IMR-90 (cell line): ENCODE results near the gene UAP1. TPM values are rescaled to one million over a fixed set of nuclear protein-coding genes. Genes with fewer than 3 reads are reported as not detected.
A peak's percentile ranks its signal among the peaks of the same experiment; 100 is the strongest.

ENCODE experiments used
- ATAC-seq: fragments of 200-7000 bp; cut with Tn5 transposase; 2 replicates; pipeline ENCODE4 v1.9.1; 2020; ENCODE audit warnings: low read depth, mild to moderate bottlenecking, moderate library complexity
- BruUV-seq: library from RNA; stranded (reverse); fragments of 400-500 nt; replicated peaks from 2 replicates; lab custom pipeline; 2021; lab: Mats Ljungman, UMichigan
- CTCF ChIA-PET: fragments of 300-600 bp; formaldehyde crosslinking; extraction: SDS; loops from one replicate; lab custom pipeline; 2021; ENCODE audit warnings: antibody characterized with exemption; lab: Yijun Ruan, JAX
- POLR2A ChIA-PET: fragments of 300-600 bp; sonication (Branson Sonifier 250); formaldehyde crosslinking; loops from one replicate; lab custom pipeline; 2022; ENCODE audit warnings: antibody characterized with exemption; ENCODE audit not compliant: unreplicated experiment; lab: Charles Lee
- DNase-seq: peaks from one replicate; pipeline ENCODE4 v3.0.0; 2013
- H2AFZ ChIP-seq: replicated peaks from 2 replicates; pipeline ENCODE3; 2013; ENCODE audit warnings: low read length, mild to moderate bottlenecking; ENCODE audit not compliant: poor library complexity
- H2AK5ac ChIP-seq: 2 replicates; pipeline ENCODE4 v1.6.1; 2013; ENCODE audit warnings: low read depth, low read length, inconsistent platforms
- H2AK9ac ChIP-seq: replicated peaks from 2 replicates; pipeline ENCODE3; 2013; ENCODE audit warnings: mild to moderate bottlenecking, low read depth, low read length, moderate library complexity; ENCODE audit not compliant: poor library complexity
- H2BK120ac ChIP-seq: 2 replicates; pipeline ENCODE4 v1.6.1; 2013; ENCODE audit warnings: low read depth, low read length, inconsistent platforms
- H2BK15ac ChIP-seq: 3 replicates; pipeline ENCODE4 v1.6.1; 2013; ENCODE audit warnings: low read depth, low read length, inconsistent platforms
- H2BK20ac ChIP-seq: 2 replicates; pipeline ENCODE4 v1.6.1; 2013; ENCODE audit warnings: low read depth, mild to moderate bottlenecking, inconsistent platforms, low read length, moderate library complexity
- H2BK5ac ChIP-seq: 2 replicates; pipeline ENCODE4 v1.6.1; 2013; ENCODE audit warnings: mild to moderate bottlenecking, low read depth, low read length, inconsistent platforms; ENCODE audit not compliant: poor library complexity, severe bottlenecking
- H3K14ac ChIP-seq: replicated peaks from 2 replicates; pipeline ENCODE4 v1.6.1; 2013; ENCODE audit warnings: low read depth, low read length, inconsistent platforms
- H3K18ac ChIP-seq: 2 replicates; pipeline ENCODE4 v1.6.1; 2013; ENCODE audit warnings: low read depth, low read length, control low read depth
- H3K23ac ChIP-seq: 2 replicates; pipeline ENCODE4 v1.6.1; 2013; ENCODE audit warnings: low read depth, low read length, inconsistent platforms
- H3K27ac ChIP-seq: 2 replicates; pipeline ENCODE4 v1.5.1; 2013; ENCODE audit warnings: mild to moderate bottlenecking, control low read depth, low read length; ENCODE audit not compliant: insufficient read depth
- H3K27me3 ChIP-seq: 2 replicates; pipeline ENCODE4 v1.6.1; 2013; ENCODE audit warnings: low read length; ENCODE audit not compliant: control insufficient read depth, insufficient read depth
- H3K36me3 ChIP-seq: 2 replicates; pipeline ENCODE4 v1.6.1; 2013; ENCODE audit warnings: low read length, mixed read lengths; ENCODE audit not compliant: control insufficient read depth, insufficient read depth
- H3K4ac ChIP-seq: 2 replicates; pipeline ENCODE4 v1.6.1; 2013; ENCODE audit warnings: low read depth, low read length, inconsistent platforms
- H3K4me1 ChIP-seq: 2 replicates; pipeline ENCODE4 v1.6.1; 2013; ENCODE audit warnings: low read length, mixed read lengths; ENCODE audit not compliant: control insufficient read depth, insufficient read depth
- H3K4me2 ChIP-seq: 2 replicates; pipeline ENCODE4 v1.6.1; 2013; ENCODE audit warnings: low read depth, mild to moderate bottlenecking, control low read depth, low read length, moderate library complexity
- H3K4me3 ChIP-seq: 2 replicates; pipeline ENCODE4 v1.5.1; 2013; ENCODE audit warnings: low read depth, mild to moderate bottlenecking, control low read depth, low read length, moderate library complexity; ENCODE audit not compliant: insufficient read depth
- H3K56ac ChIP-seq: 2 replicates; pipeline ENCODE4 v1.6.1; 2013; ENCODE audit warnings: low read length, inconsistent platforms; ENCODE audit not compliant: insufficient read depth; ENCODE audit errors: extremely low read depth
- H3K79me1 ChIP-seq, 2 experiments: 2 replicates each; pipeline ENCODE4 v1.6.1; 2013; ENCODE audit warnings: low read length in 2 of 2, inconsistent platforms in 1 of 2, low read depth in 1 of 2
- H3K9ac ChIP-seq: 2 replicates; pipeline ENCODE4 v1.6.1; 2013; ENCODE audit warnings: low read depth, low read length, control low read depth
- H3K9me1 ChIP-seq: 2 replicates; pipeline ENCODE4 v1.6.1; 2013; ENCODE audit warnings: low read length, inconsistent platforms; ENCODE audit not compliant: insufficient read depth
- H3K9me3 ChIP-seq: 2 replicates; pipeline ENCODE4 v1.6.1; 2013; ENCODE audit warnings: low read length; ENCODE audit not compliant: control insufficient read depth, insufficient read depth
- H4K20me1 ChIP-seq: 2 replicates; pipeline ENCODE4 v1.6.1; 2013; ENCODE audit warnings: low read length, inconsistent platforms; ENCODE audit not compliant: insufficient read depth
- H4K5ac ChIP-seq: 2 replicates; pipeline ENCODE4 v1.6.1; 2013; ENCODE audit warnings: mild to moderate bottlenecking, low read depth, low read length, control low read depth
- H4K8ac ChIP-seq, 2 experiments: 2 replicates each; pipeline ENCODE4 v1.6.1; 2013; ENCODE audit warnings: low read depth in 2 of 2, low read length in 2 of 2, control low read depth in 1 of 2, inconsistent platforms in 1 of 2
- H4K91ac ChIP-seq: 2 replicates; pipeline ENCODE4 v1.6.1; 2013; ENCODE audit warnings: low read depth, low read length, inconsistent platforms; ENCODE audit not compliant: insufficient read depth
- CEBPB ChIP-seq: IDR thresholded peaks from 2 replicates; pipeline ENCODE4 v1.6.1; 2012; ENCODE audit warnings: low read depth, low read length, improper control_type of control experiment
- CTCF ChIP-seq: conservative IDR thresholded peaks from 2 replicates; pipeline ENCODE4 v1.5.1; 2012; ENCODE audit warnings: mild to moderate bottlenecking, low read depth, low read length, improper control_type of control experiment
- FOS ChIP-seq: fragments of 150-350 bp; IDR thresholded peaks from 2 replicates; pipeline ENCODE4 v1.6.1; 2016; ENCODE audit warnings: low read depth, low read length
- MAFK ChIP-seq: IDR thresholded peaks from 2 replicates; pipeline ENCODE4 v1.6.1; 2012; ENCODE audit warnings: low read depth, low read length, improper control_type of control experiment
- MAZ ChIP-seq: IDR thresholded peaks from 2 replicates; pipeline ENCODE4 v1.6.1; 2012; ENCODE audit warnings: low read depth, mild to moderate bottlenecking, low read length, improper control_type of control experiment, moderate library complexity, borderline replicate concordance
- MXI1 ChIP-seq: IDR thresholded peaks from 2 replicates; pipeline ENCODE4 v1.6.1; 2012; ENCODE audit warnings: low read depth, mild to moderate bottlenecking, low read length, moderate library complexity, borderline replicate concordance
- NFE2L2 ChIP-seq: fragments of 150-350 bp; IDR thresholded peaks from 2 replicates; pipeline ENCODE4 v1.6.1; 2016; ENCODE audit warnings: low read depth, mild to moderate bottlenecking, low read length
- SMC3 ChIP-seq: fragments of 150-350 bp; IDR thresholded peaks from 2 replicates; pipeline ENCODE4 v1.6.1; 2016; ENCODE audit warnings: low read depth, mild to moderate bottlenecking, antibody characterized with exemption, low read length, moderate library complexity
- USF2 ChIP-seq: fragments of 150-350 bp; IDR thresholded peaks from 2 replicates; pipeline ENCODE4 v1.6.1; 2017; ENCODE audit warnings: mild to moderate bottlenecking, antibody characterized with exemption, low read length, low read depth
- WGBS, 2 experiments: methylation state at CpG; one replicate each; pipeline versions ENCODE4 v1.1.5 to v1.1.7; 2013; ENCODE audit warnings: missing lambda C conversion rate in 2 of 2; ENCODE audit not compliant: insufficient read length in 1 of 2; ENCODE audit errors: extremely low coverage in 2 of 2; 5-methylcytosine and 5-hydroxymethylcytosine counted together
- dilution Hi-C: fragments of 300-500 bp; cut with HindIII; formaldehyde crosslinking; loops from one replicate; pipeline ENCODE4 v1.14.3; 2018; ENCODE audit warnings: low sequenced_read_pairs; ENCODE audit not compliant: unreplicated experiment
- in situ Hi-C: fragments of 300-500 bp; cut with MboI; formaldehyde crosslinking; loops from 3 replicates; pipeline ENCODE4 v1.14.3; 2019; ENCODE audit warnings: low sequenced_read_pairs, inconsistent platforms, mixed read lengths
- intact Hi-C: fragments of 100-400 bp; cut with micrococcal nuclease; formaldehyde crosslinking; loops from 2 replicates; pipeline ENCODE4 v1.10.0; 2022
- polyA plus RNA-seq, 3 experiments: library from polyadenylated mRNA; depleted of rRNA; stranded (reverse); fragments of >200 nt; gene quantifications; 2 replicates each; pipeline ENCODE4 v1.2.3, GENCODE V29; 2012; ENCODE audit warnings: low replicate concordance in 1 of 3
- total RNA-seq: library from RNA; depleted of rRNA; stranded (reverse); fragments of >200 nt; gene quantifications from 2 replicates; pipeline ENCODE4 v1.2.3, GENCODE V29; 2012

UAP1 gene
- total and polyA plus RNA-seq, 2 of the 4 experiments (the other 2 are of a cell fraction): 93.4 to 196 TPM

GRCh38 chr1:162626761-162627160 is 65.2 kb downstream of the UAP1 start:
- intact Hi-C loops: no loop called here
- dilution Hi-C loops: no loop called here
- H3K4me1 ChIP-seq: peaks cover 15% of the 10 kb centered on the region
- H3K4ac ChIP-seq: no peak overlapping the region
- no peaks in the 10 kb centered on the region for H4K20me1 ChIP-seq
- peak overlapping the region; percentile 89; the same call in 1 of the 2 replicates for H4K5ac ChIP-seq
- ChIA-PET CTCF (no interaction called here), POLR2A (no interaction called here)
- no CpG with 5 or more reads among the region's 2 CpGs for WGBS, 2 experiments
- no TSS peak for BruUV-seq
- no peak overlapping the region for H2AK5ac ChIP-seq
- in situ Hi-C loops: no loop called here
- H2BK120ac ChIP-seq: peak overlapping the region; percentile 59; the same call in 1 of the 2 replicates
- ATAC-seq: no peak
- peak overlapping the region; percentile 26; the same call in 1 of the 2 replicates for H3K4me3 ChIP-seq
- no peak overlapping the region for H4K91ac ChIP-seq
- H2BK15ac ChIP-seq: peak overlapping the region; percentile 18; the same call in 1 of the 3 replicates
- H3K4me2 ChIP-seq: peak overlapping the region; percentile 96
- no peak overlapping the region for H2AK9ac ChIP-seq
- DNase-seq: no peak
- H3K14ac ChIP-seq: peak overlapping the region; percentile 41
- H2BK20ac ChIP-seq: peak overlapping the region; percentile 31; the same call in 1 of the 2 replicates
- H2BK5ac ChIP-seq: peak overlapping the region; percentile 48
- peak overlapping the region; percentile 8; the same call in 1 of the 2 replicates for H3K23ac ChIP-seq
- H4K8ac ChIP-seq: peak overlapping the region in 1 of 2 experiments; percentile 70; a peak in 3 of 4 replicates
- peaks cover 14% of the 10 kb centered on the region for H3K9me1 ChIP-seq
- H3K79me1 ChIP-seq: peaks cover 0 to 16% of the 10 kb centered on the region in 2 experiments; a peak in 2 of 4 replicates
- TF ChIP-seq FOS (no peak), NFE2L2 (no peak), CEBPB (no peak), MAZ (no peak), CTCF (no peak), USF2 (no peak), MAFK (no peak), MXI1 (no peak), SMC3 (no peak)
- H3K36me3 ChIP-seq: no peaks in the 10 kb centered on the region
- H3K27me3 ChIP-seq: no peaks in the 10 kb centered on the region
- peak overlapping the region; percentile 96 for H3K18ac ChIP-seq
- H3K27ac ChIP-seq: 0 out of 2 replicates have a peak overlapping the region, but pooled peaks have one; percentile 39
- no peak overlapping the region for H2AFZ ChIP-seq
- H3K9ac ChIP-seq: peak overlapping the region; percentile 43; the same call in 1 of the 2 replicates
- no peaks in the 10 kb centered on the region for H3K9me3 ChIP-seq
- peak overlapping the region; percentile 49; the same call in 1 of the 2 replicates for H3K56ac ChIP-seq
